Endometrial microvascular endothelial cells (primary cell): ENCODE data around the gene BBOF1. TPM values are rescaled to one million over a fixed set of nuclear protein-coding genes. Genes with fewer than 3 reads are reported as not detected.
"Not testable (repeated sequence)": the region's sequence is repeated elsewhere in the genome, so short reads cannot be mapped to it uniquely, and the experiment has no call there.

ENCODE experiments used
- in situ Hi-C: cut with HindIII; loops from 2 replicates; pipeline ENCODE4 v1.10.0; 2017; ENCODE audit warnings: low sequenced_read_pairs, low pct_unique_long_range_greater_than_20kb; ENCODE audit errors: inconsistent ontology term
- total RNA-seq: library from RNA; depleted of rRNA; stranded (reverse); fragments of >200 nt; gene quantifications from one replicate; pipeline ENCODE4 v1.2.3, GENCODE V29; 2015; ENCODE audit errors: inconsistent ontology term

The BBOF1 gene
- total RNA-seq = 0.19 TPM

DNA sequence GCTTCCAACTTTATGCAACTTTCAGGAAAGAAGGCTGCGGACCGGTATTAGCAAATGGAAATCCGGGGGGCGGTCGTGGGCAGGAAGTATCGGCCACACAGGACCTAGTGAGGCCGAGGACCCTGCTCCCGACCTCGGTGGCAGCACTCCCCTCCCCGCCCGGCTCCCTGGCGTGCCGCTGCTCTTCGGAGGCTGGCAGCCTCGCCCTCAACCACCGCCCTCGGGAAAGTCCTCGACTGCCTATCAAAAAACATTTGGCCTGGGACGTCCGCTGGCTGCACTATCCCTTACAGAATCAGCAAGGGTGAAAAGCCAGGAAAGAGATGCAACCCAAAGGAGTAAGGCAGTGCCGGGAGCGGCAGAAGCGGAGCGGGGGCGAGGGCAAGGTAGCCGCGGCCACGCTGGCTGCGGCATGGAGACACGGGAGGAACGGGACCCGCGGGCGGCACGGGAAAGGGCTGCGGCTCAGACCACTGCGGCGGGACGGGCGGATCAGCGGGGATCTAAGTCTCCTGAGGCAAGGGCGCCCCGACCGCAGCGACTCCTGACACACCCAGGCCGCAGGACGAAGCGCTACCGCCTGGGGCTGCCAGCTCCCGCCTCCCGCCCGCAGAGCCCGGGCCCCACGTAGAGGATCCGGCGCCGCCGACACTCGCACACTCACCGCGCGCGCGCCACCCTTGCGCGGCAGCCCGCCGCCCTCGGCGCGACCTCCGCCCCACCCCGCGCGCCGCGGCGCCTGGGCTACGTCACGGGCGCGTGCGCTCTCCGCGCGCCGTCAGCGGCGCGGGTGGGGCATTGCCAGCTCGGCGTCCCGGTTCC lies at the start of gene BBOF1, which contains the start of gene ENTPD5:
Gene BBOF1, plus strand, starts transcription at position 764 of the 822 bp plus-strand sequence. CDS start 130 bp downstream, outside the sequence.
Gene ENTPD5, minus strand, starts transcription at position 703 of the 822 bp plus-strand sequence. CDS start 31,186 bp downstream, outside the sequence.
- in situ Hi-C loops = no loop called here

GRCh38 chr14:73973497-73973896 lies 45.7 kb upstream of the BBOF1 start:
- in situ Hi-C loops = no loop called here

DNA sequence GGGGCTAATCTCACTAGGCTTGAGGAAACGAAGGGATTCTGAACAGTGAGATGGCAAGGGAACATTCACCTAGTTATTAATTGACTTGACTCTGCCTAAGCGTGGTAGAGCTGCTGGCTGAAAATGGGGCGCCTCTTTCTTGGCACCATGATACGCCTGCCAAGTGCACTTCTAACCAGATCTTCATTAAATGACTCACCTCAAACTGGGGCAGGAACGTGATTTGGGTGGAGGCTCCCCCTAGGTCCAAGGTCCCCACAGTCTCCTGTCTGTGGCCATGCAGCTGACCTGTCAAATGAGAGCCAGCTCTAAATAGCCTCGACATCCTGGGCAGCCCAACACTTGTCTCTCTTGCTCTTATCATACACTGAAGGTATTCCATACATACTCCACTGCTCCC lies 43.0 kb upstream of the BBOF1 start:
- in situ Hi-C loops = no loop called here

GRCh38 chr14:73977896-73978295 lies 41.3 kb upstream of the BBOF1 start:
- in situ Hi-C loops = no loop called here

DNA sequence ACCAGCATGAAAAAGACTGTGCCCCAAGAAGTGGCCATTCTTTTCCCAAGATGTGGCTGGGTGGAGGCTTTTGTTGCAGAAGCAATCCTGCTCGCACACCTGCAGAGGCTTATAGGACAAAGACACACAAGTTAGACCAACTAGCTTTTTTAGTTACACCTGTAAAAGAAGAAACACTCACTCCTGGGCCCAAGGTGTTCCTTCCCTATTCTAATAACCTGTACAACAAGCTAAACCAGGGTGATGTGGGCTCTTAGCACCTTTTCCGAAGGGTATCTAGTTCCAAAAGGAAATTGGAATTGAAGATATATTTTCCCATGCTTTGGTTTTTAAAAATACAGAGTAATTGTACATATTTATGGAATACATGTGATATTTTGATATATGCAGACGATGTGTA lies 31.1 kb upstream of the BBOF1 start:
- in situ Hi-C loops = no loop called here

- in situ Hi-C loops = not testable (repeated sequence)
These were observed 30.5 kb upstream of the BBOF1 start for GRCh38 chr14:73988656-73989055.

DNA sequence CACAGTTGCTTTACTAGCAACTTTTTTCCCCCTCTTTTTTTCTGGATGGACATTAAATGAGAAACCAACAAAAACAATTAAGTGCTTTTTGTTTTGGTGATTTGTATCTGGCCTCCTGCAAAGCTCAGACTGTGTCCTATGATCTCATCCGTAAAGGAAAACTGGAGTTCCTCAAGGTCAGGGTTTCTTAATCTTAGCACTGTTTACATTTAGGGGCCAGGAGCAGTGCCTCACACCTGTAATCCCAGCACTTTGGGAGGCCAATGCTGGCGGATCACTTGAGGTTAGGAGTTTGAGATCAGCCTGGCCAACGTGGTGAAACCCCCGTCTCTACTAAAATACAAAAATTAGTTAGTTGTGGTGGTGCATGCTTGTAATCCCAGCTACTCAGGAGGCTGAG lies 28.1 kb upstream of the BBOF1 start:
- in situ Hi-C loops = no loop called here

- in situ Hi-C loops = not testable (repeated sequence)
These were observed 24.2 kb upstream of the BBOF1 start for GRCh38 chr14:73994926-73995325.

- in situ Hi-C loops = no loop called here
These were observed 23.2 kb upstream of the BBOF1 start for GRCh38 chr14:73995977-73996378.

GRCh38 chr14:73996731-73997107 lies 22.4 kb upstream of the BBOF1 start:
- in situ Hi-C loops = no loop called here

DNA sequence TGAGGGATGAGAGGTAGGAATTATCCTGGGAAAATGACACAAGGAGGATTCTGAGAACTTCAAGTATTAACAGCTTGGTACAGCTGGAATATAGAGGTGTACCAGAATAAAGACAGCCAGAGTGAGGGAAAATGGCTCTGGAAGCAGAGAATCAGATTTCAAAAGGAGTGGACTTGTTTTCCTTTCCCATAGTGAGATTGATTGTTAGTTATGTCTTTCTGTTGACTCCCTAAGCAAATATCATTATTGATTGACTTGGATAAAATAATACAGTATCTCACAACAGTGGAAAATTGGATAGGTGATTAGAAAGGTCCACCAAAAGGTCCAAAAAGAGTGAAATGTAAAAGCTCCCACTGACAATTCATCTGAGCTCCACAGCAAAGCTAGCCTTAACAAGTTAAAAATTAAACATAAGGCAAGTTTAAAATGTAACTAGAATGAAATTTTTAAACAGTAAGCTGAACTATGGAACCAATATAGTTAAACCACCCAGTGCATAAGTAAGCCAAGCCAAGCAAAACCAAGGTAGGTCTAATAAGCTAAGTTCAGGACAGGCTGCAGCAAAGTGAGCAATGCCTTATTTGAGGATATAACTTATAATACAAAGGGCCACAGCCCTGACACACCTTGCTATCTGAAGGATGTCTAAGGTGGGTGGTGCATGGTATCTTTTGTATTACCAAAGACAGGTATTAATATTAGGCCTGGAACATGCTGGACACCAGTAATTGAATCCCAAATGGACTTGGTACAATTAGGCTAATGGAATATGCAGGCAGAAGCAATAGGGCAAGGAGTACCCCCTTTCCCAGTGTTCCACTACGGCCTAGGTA lies 21.8 kb upstream of the BBOF1 start:
- in situ Hi-C loops = no loop called here

DNA sequence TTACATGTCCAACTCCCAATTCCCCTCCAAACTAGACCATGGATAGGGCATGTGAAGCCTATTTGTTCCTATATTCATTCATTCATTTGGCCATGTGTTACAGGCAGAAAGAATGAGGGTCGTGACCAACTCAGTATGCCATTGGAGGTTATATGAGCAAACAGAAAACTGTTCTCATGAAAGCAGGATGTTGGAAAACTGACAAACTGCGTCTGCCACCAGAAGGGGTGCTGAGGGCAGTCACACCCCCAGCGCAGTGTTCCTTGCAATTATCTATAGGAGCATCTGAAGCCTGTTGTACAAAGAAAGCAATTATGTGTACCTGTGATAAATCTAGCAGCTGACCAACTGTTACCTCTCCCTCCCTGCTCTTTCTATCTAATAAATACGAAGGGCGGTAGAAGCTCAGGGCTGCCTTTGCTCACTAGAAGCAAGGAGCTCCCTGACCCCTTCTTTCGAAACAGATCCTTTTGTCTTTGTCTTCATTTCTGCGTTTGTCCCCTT lies 21.2 kb upstream of the BBOF1 start:
- in situ Hi-C loops = no loop called here

DNA sequence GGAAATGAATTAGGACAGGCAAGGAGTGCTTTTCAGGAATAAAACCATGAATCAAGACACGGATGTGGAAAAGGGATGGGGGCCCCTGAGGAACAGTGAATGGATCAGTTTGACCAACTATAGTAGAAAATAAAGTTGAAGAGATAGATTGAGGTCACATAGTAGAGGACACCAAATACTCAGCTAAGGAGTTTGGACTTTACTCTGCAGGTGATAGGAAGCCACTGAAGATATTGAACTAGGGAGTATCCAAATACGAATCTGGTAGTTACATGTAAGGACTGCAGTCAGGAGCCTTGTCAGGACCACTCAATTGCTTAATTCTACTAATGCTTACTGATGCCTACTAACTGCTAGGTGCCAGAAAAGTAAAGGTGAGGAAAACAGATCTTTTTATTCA lies 20.4 kb upstream of the BBOF1 start:
- in situ Hi-C loops = no loop called here

GRCh38 chr14:74005664-74006063 lies 13.5 kb upstream of the BBOF1 start:
- in situ Hi-C loops = not testable (repeated sequence)

GRCh38 chr14:74008843-74009499 lies 10.2 kb upstream of the BBOF1 start:
- in situ Hi-C loops = no loop called here

- in situ Hi-C loops = no loop called here
These were observed 4.8 kb upstream of the BBOF1 start for GRCh38 chr14:74014299-74014698.

DNA sequence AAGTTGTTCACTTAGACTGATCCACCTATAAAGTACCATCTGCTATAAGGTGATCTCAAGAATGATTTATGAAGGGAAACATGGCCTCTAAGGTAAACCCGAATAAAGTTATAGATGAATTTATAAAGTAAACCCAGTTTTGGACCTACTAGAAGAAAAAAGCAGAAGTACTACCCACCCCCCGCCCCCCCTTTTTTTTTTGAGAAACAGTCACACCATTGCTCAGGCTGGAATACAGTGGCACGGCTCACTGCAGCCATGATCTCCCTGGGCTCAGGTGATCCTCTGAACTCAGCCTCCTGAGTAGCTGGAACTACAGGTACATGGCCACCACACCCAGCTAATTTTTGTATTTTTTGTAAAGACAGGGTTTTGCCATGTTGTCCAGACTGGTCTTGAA lies 4.0 kb upstream of the BBOF1 start:
- in situ Hi-C loops = no loop called here

DNA sequence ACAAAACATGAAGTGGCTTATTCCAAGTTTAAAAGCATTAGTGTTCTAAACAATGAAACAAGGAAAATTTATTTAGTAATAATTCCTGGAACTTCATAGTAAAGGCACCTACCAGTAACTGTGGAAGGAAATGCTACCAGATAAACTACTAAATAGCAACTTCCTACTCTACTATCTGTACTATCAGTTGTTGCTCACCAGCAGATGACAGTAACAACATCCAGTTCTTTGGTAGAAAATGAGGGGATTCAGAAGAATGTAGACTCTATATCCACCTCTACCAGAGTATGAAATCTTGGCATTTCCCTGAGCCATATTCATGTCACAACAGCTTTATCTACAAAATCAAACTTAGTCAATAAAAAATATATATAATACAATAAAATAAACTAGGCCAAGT lies 3.2 kb upstream of the BBOF1 start:
- in situ Hi-C loops = no loop called here

DNA sequence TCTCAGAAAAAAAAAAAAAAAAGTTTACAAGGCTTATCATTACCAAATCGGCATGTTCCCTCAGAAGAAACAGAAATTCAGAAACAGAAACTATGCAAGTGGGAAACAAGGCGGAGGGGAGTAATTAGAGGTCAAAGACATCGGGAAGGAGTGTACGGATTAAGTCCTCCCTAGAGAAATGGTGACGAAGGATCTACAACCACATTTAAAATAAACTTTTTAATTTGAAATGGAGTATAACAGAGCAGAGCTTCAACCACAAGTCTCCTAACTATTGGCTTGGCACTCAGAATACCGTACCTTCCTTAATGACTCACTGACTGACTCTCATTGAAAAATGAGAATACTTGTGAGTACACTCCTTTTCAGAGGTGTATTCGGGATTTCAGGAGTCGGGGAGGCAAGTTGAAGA lies 969 bp upstream of the BBOF1 start:
- in situ Hi-C loops = no loop called here
